Adipocyte (in vitro differentiated cells): ENCODE results near the gene NUP210.

Source experiments
- DNase-seq: peaks from one replicate; pipeline ENCODE4 v3.0.0-alpha.2; 2015; ENCODE audit warnings: low read depth
- H3K27me3 ChIP-seq: replicated peaks from 2 replicates; pipeline ENCODE4 v1.7.0; 2013; ENCODE audit warnings: mild to moderate bottlenecking, low read length, moderate library complexity; ENCODE audit not compliant: control insufficient read depth, insufficient read depth
- H3K36me3 ChIP-seq: 2 replicates; pipeline ENCODE4 v1.7.0; 2013; ENCODE audit warnings: low read length, mild to moderate bottlenecking, moderate library complexity; ENCODE audit not compliant: control insufficient read depth, insufficient read depth, severe bottlenecking
- H3K4me1 ChIP-seq: 2 replicates; pipeline ENCODE4 v1.7.0; 2013; ENCODE audit warnings: mild to moderate bottlenecking, low read length, moderate library complexity; ENCODE audit not compliant: control insufficient read depth, insufficient read depth
- H3K4me3 ChIP-seq: 2 replicates; pipeline ENCODE4 v1.7.0; 2013; ENCODE audit warnings: mild to moderate bottlenecking, low read length, moderate library complexity
- H3K9ac ChIP-seq: 2 replicates; pipeline ENCODE4 v1.7.0; 2013; ENCODE audit warnings: mild to moderate bottlenecking, low read length, moderate library complexity
- H3K9me3 ChIP-seq: 2 replicates; pipeline ENCODE4 v1.7.0; 2013; ENCODE audit warnings: mild to moderate bottlenecking, low read length, moderate library complexity; ENCODE audit not compliant: control insufficient read depth

Gene NUP210

DNA sequence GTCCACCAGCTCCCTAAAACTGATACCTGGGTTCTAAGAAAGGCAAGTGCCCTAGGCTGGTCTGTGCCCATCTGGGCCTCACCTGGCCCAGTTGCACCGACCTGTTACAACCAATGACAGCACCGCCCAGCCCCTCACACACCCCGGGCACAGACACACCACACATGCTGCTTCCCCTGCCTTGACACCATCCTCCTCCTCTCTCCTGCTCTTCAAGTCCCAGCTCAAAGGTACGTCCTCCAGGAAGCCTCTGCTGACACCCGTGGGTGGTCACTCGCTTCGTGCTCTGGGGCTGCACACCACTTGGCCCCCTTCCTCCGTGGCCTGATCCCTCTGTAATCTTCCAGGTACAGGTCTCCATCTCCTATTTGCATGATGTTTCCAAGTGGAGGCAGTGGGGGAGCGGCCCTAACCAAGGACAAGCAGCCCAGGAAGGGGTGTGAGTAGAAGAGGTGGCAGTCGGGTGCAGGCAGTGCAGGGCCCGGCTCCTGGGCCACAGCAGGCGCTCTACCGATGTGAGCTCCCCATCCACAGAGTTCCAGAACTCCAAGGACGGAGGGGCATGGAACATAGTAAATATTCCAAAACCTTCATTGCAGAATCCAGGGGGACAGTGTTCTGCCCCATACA, 144.6 kb downstream of the NUP210 start:
- no peak for DNase-seq
- Histone ChIP-seq H3K4me3 (no peak overlapping the region), H3K9me3 (peaks cover 12% of the 10 kb centered on the region), H3K4me1 (peaks cover 38% of the 10 kb centered on the region), H3K9ac (no peak overlapping the region), H3K36me3 (no peaks in the 10 kb centered on the region), H3K27me3 (peaks cover 25% of the 10 kb centered on the region)

DNA sequence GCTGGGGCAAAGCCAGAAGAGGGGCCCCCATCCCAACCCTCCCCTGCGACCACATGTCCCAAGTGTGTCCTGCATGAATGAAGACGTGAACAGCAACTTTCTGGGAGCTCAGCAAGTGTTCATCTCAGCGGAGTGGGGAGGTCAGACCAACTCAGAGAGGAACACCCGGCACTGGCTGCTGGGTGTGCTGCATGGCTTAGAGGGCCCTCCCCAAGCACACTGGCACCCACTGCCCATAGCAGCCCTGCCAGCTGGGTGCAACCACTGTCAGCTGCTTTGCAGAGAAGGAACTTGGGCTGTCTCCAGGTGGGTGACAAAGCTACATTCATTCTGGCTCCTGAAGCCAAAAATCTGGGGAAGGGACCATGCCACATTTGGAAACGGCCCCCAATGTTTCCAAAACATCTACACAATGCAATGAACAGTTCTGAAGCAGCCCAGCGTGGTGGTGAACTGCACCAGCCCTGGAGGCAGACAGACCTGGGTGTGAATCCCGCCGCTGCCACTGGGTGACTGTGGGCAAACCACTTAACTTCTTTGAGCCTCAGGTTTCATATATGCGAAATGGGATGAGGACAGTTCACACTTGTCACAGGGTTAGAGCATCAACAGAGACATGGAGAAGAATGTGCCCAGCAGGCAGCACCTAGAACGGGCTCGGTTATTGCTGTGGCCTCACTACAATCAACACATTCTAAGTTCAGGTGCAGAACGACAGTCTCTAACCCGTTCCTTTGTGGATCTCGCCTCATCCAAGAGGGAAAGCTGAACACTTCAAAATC, 145.4 kb downstream of the NUP210 start:
- Histone ChIP-seq H3K27me3 (peaks cover 18% of the 10 kb centered on the region), H3K9me3 (peaks cover 20% of the 10 kb centered on the region), H3K9ac (no peak overlapping the region), H3K4me3 (no peak overlapping the region), H3K4me1 (peaks cover 38% of the 10 kb centered on the region), H3K36me3 (no peaks in the 10 kb centered on the region)
- no peak for DNase-seq

DNA sequence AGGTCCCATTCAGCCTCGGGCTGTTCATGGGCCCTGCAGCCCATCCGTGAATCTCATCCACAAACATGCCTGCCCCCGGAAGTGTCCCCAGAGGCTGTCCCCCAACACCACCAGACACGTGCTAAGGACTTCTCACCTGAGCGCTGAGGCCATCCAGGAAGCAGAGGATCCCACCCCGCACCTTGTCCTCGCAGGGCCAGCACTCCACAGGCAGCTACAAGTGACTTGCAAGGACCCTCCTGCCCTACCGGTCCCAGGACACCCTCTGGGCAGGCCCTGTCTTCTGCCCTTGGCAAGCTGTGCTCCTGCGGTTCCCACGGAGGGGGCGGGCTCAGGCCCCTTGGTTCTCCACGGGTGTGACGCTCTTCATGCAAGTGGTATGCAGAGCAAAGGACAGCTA, 146.0 kb downstream of the NUP210 start:
- H3K9me3 ChIP-seq, result peaks cover 26% of the 10 kb centered on the region
- H3K4me3 ChIP-seq, result peak overlapping the region; percentile 59
- peak overlapping the region; percentile 46 for H3K9ac ChIP-seq
- DNase-seq, result no peak
- H3K4me1 ChIP-seq, result peaks cover 38% of the 10 kb centered on the region
- no peaks in the 10 kb centered on the region for H3K36me3 ChIP-seq
- H3K27me3 ChIP-seq, result peaks cover 22% of the 10 kb centered on the region

DNA sequence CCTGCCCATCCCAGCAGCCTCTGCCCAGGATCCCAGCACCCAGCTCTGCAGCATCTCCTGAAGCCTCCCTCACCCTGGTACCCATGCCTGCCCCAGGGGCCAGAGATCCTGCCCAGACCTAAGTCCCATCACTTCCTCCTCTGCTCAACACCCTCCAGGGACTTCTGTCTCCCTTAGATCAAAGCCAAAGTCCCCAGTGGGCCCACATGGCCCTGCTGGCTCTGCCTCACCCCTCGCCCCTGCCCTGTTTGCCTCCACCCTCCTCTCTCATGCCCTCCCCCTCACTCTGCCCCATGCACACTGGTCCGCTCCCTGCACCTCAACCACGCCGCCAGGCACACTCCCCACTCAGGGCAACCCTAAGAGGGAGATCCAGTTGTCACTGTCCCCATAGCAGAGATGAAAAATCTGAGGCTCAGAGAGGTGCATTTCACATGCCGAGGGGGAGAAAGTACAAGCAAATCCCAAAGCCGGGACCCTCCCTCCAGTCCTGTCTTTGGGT, 146.5 kb downstream of the NUP210 start:
- Histone ChIP-seq H3K36me3 (no peaks in the 10 kb centered on the region), H3K4me1 (peaks cover 38% of the 10 kb centered on the region), H3K27me3 (peaks cover 26% of the 10 kb centered on the region), H3K9ac (peak overlapping the region; percentile 46), H3K9me3 (peaks cover 29% of the 10 kb centered on the region), H3K4me3 (peak overlapping the region; percentile 59)
- DNase-seq, result no peak

DNA sequence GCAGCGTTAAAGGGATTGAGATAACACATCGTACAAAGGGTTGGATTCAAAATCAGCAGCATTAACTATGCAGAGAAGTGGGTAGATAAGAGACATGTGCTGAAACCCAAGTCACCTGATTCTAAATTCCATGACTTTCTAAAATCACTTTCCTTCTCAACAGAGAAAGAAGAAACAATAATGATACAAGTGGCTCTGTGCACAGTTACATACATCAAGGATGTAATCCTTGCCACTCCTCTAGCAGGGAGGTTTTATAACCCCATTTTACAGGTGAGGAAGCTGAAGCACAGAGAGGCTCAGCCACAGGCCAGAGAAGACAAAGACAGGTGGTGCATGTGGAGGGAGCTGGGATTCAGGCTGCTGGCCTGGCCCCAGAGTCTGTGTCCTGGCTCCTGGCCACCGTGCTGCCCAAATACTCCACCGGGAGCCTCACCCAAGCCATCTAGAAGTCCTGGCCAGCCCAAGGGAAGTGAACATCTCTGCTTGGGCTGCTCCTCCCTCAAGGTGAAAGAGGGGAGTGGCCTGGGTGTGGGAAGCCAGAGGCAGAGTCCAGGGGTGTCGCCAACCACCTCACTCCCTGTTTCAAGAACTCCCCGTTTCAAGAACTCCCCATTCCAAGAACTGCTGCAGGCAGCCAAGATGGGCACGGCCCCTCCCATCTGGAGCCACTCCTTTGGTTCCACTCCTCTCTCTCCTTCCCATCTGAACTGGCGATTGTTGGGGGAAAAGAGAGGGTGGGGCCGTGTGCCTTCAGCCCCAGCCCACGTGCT, 147.1 kb downstream of the NUP210 start:
- H3K4me3 ChIP-seq, result peak overlapping the region; percentile 59
- no peak for DNase-seq
- peaks cover 29% of the 10 kb centered on the region for H3K9me3 ChIP-seq
- H3K36me3 ChIP-seq, result no peaks in the 10 kb centered on the region
- H3K9ac ChIP-seq, result no peak overlapping the region
- H3K4me1 ChIP-seq, result peaks cover 35% of the 10 kb centered on the region
- H3K27me3 ChIP-seq, result peaks cover 33% of the 10 kb centered on the region

GRCh38 chr3:13269711-13270378, 150.3 kb downstream of the NUP210 start:
- DNase-seq, result no peak
- H3K4me3 ChIP-seq, result no peak overlapping the region

DNA sequence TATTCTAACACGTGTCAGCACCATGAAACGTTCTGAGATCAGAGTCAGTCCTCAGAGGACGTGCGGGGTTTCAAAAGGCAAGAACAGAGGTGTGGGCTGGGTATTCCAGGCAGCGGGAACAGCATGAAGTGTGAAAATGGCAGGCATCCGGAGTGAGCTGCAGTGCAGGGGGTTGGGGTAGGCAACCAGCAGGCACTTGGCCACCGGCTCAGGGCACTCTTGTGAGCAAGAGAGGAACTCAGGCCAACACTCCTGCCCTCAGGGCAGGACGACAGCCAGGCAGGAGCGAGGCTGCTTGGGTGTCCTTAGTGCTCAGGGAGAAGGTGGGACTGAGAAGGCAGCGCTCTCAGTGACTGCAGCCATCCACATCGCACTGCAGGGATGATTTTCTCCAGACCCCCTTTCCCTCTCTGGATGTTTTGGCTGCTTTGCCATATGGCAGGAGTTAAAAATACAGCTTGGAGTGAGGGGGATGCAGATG, 151.1 kb downstream of the NUP210 start:
- peaks cover 45% of the 10 kb centered on the region for H3K27me3 ChIP-seq
- no peak for DNase-seq
- H3K4me1 ChIP-seq, result peaks cover 1% of the 10 kb centered on the region
- H3K36me3 ChIP-seq, result no peaks in the 10 kb centered on the region
- no peak overlapping the region for H3K4me3 ChIP-seq
- no peak overlapping the region for H3K9ac ChIP-seq
- H3K9me3 ChIP-seq, result peaks cover 37% of the 10 kb centered on the region

More at GRCh38 chr3:13269711-13270378, 150.3 kb downstream of the NUP210 start:
- Histone ChIP-seq H3K9me3 (peaks cover 37% of the 10 kb centered on the region), H3K36me3 (no peaks in the 10 kb centered on the region), H3K9ac (no peak overlapping the region), H3K4me1 (peaks cover 8% of the 10 kb centered on the region), H3K27me3 (peaks cover 44% of the 10 kb centered on the region)

GRCh38 chr3:13268120-13268519, 152.0 kb downstream of the NUP210 start:
- Histone ChIP-seq H3K9ac (no peak overlapping the region), H3K36me3 (no peaks in the 10 kb centered on the region), H3K4me3 (no peak overlapping the region), H3K27me3 (peaks cover 36% of the 10 kb centered on the region), H3K9me3 (peaks cover 37% of the 10 kb centered on the region), H3K4me1 (no peaks in the 10 kb centered on the region)
- no peak for DNase-seq

DNA sequence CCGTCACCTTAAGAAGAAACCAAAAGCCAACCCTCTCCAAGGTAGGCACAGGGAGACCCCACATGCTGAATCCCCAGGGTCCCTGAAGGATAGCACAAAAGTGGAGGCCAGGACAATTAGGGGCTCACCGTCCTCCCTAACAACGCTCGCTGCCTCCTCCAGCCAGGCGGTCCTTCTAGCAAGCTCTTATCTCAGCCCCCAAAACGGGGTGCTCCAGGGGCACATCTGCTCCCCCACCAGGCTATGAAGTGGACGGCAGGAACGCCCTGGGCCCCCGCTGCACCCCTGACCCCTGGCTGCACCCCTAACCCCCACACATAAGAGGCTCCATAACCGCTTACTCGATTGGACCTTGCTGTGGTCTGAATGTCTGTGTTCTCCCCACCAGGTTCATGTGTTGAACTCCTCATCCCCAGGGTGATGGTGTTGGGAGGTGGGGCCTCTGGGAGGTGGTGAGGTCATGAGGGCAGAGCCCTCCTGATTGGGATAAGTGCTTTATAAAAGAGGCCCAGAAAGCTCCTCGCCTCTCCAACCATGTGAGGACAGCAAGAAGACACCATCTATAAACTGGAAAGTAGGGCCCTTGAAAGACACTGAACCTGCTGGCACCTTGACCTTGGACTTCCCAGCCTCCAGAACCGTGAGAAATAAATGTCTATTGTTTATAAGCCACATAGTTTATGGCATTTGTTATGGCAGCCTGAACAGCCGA, 153.3 kb downstream of the NUP210 start:
- H3K27me3 ChIP-seq, result peaks cover 42% of the 10 kb centered on the region
- H3K9me3 ChIP-seq, result peaks cover 27% of the 10 kb centered on the region
- H3K4me3 ChIP-seq, result no peak overlapping the region
- no peak overlapping the region for H3K9ac ChIP-seq
- no peaks in the 10 kb centered on the region for H3K36me3 ChIP-seq
- no peak for DNase-seq
- H3K4me1 ChIP-seq, result no peaks in the 10 kb centered on the region
